Nephron (organoid): ENCODE data around the gene FGFR2.

Source experiments
- H3K27ac Mint-ChIP-seq, 3 experiments: 2 replicates each; pipeline ENCODE4 v1.8.0; 2020; ENCODE audit warnings: mixed read lengths in 3 of 3, mild to moderate bottlenecking in 2 of 3, moderate library complexity in 1 of 3
- H3K27me3 Mint-ChIP-seq: 2 replicates; pipeline ENCODE4 v1.8.0; 2021; ENCODE audit warnings: low read depth, mild to moderate bottlenecking, moderate library complexity, mixed read lengths
- H3K36me3 Mint-ChIP-seq: 2 replicates; pipeline ENCODE4 v1.8.0; 2020; ENCODE audit warnings: low read depth, mixed read lengths
- H3K4me1 Mint-ChIP-seq: 2 replicates; pipeline ENCODE4 v1.8.0; 2020; ENCODE audit warnings: mixed read lengths
- H3K4me3 Mint-ChIP-seq, 3 experiments: 2 replicates each; pipeline ENCODE4 v1.8.0; 2020; ENCODE audit warnings: mild to moderate bottlenecking in 3 of 3, mixed read lengths in 3 of 3, moderate library complexity in 2 of 3
- H3K9me3 Mint-ChIP-seq: 2 replicates; pipeline ENCODE4 v1.8.0; 2020; ENCODE audit warnings: mixed read lengths
- TF ChIP-seq, protein P1 (sequence below), 3 experiments: fragments of 200-600 bp; sonication (generic); IDR thresholded peaks; one replicate each; pipeline ENCODE4 v1.5.0; 2021; ENCODE audit warnings: antibody characterized with exemption in 3 of 3; ENCODE audit not compliant: unreplicated experiment in 3 of 3

Gene FGFR2

DNA sequence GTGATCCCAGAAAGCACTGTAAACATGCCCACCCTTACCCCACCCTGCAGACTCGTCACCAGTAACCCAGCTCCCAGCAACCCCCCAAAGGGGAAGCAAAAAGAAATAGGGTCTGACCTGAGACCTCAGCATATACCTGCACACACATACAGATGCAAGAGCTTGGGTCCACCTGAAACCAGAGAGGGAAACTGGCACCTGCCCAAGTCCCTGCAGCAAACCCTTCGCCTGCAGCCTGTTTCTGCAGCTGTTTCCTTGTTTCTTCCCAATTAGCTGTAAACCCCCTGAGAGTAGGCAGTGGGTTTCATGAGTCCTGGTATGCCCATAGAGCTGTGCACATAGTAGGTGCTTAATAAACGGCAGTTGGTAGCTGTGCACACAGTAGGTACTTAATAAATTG, 140.5 kb downstream of the FGFR2 start:
- H3K4me1 Mint-ChIP-seq = peaks cover 9% of the 10 kb centered on the region
- H3K27ac Mint-ChIP-seq = no peak overlapping the region
- peaks cover 39% of the 10 kb centered on the region for H3K27me3 Mint-ChIP-seq
- no peak overlapping the region for H3K4me3 Mint-ChIP-seq
- no peaks in the 10 kb centered on the region for H3K9me3 Mint-ChIP-seq
- TF ChIP-seq, protein P1, sequence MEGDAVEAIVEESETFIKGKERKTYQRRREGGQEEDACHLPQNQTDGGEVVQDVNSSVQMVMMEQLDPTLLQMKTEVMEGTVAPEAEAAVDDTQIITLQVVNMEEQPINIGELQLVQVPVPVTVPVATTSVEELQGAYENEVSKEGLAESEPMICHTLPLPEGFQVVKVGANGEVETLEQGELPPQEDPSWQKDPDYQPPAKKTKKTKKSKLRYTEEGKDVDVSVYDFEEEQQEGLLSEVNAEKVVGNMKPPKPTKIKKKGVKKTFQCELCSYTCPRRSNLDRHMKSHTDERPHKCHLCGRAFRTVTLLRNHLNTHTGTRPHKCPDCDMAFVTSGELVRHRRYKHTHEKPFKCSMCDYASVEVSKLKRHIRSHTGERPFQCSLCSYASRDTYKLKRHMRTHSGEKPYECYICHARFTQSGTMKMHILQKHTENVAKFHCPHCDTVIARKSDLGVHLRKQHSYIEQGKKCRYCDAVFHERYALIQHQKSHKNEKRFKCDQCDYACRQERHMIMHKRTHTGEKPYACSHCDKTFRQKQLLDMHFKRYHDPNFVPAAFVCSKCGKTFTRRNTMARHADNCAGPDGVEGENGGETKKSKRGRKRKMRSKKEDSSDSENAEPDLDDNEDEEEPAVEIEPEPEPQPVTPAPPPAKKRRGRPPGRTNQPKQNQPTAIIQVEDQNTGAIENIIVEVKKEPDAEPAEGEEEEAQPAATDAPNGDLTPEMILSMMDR (IDR thresholded peaks at IDR 0.05; ENCODE audit: unreplicated experiment in 3 of 3) = no peak
- H3K36me3 Mint-ChIP-seq = no peaks in the 10 kb centered on the region

DNA sequence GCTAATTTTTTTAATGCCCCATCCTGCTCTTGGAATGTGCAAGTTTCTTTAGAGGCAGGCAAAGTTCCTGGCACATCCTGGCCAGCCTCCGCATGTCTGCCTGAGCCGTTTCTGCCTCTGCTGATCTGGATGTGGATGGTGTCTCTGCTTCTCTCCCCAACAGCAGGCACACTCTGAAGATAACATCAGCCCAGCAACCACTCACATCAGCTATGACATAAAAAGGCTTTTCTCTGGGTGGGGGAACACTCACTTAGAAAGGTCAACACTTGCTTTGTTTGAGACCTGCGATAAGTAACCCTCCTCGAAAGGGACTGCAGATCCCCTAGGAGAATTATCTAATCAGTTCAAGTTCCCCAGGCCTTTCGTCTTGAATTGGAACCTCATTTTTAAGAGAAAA, 142.9 kb downstream of the FGFR2 start:
- peaks cover 9% of the 10 kb centered on the region for H3K4me1 Mint-ChIP-seq
- H3K36me3 Mint-ChIP-seq = no peaks in the 10 kb centered on the region
- H3K27ac Mint-ChIP-seq = peak overlapping the region; percentile 5 to 51 (median 38)
- H3K27me3 Mint-ChIP-seq = peaks cover 33% of the 10 kb centered on the region
- TF ChIP-seq, protein P1 (IDR thresholded peaks at IDR 0.05; ENCODE audit: unreplicated experiment in 3 of 3) = no peak
- H3K9me3 Mint-ChIP-seq = no peaks in the 10 kb centered on the region
- no peak overlapping the region for H3K4me3 Mint-ChIP-seq

DNA sequence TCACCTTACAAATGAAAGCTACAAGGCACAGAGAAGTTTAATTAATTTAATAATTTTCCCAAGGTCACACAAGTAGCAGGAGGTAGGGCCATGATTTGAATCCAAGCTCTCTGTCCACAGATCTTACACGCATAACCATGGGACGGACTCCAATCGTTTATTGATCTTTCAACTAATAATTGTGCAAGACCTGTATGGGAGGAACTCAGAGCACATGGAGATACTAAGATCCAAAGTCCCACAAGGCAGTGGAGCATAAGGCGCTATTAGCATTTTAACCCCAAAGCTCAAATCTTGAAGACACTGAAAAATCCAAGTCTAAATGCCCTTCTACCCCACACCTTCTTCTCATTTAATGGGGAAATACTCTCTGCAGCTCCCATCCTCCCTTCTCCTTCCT, 143.5 kb downstream of the FGFR2 start:
- TF ChIP-seq, protein P1 (IDR thresholded peaks at IDR 0.05; ENCODE audit: unreplicated experiment in 3 of 3) = no peak
- Mint-ChIP-seq H3K4me1 (peaks cover 9% of the 10 kb centered on the region), H3K27me3 (peaks cover 31% of the 10 kb centered on the region), H3K9me3 (no peaks in the 10 kb centered on the region), H3K36me3 (no peaks in the 10 kb centered on the region), H3K27ac (peak overlapping the region; percentile 5 to 51 (median 38)), H3K4me3 (no peak overlapping the region)

DNA sequence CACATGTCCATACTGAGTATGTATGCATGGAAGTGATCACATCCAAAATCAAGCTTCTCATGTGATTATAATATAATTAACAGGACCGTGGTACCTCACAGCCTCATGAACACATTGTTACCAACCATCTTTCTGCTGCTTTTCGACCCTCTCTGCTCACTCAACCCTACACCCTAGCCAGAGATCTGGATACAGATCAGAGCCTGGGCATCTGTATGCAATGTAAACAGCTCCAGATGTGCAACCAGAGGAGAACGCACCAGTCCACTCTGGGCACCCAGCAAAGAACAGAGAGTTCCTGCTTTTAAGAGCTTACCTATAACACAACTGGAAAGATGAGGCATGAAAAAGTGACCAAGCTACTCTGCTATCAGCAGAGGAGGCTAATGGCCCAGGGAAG, 145.1 kb downstream of the FGFR2 start:
- Mint-ChIP-seq H3K27ac (no peak overlapping the region), H3K4me3 (no peak overlapping the region), H3K36me3 (no peaks in the 10 kb centered on the region), H3K27me3 (peaks cover 30% of the 10 kb centered on the region), H3K9me3 (no peaks in the 10 kb centered on the region), H3K4me1 (peaks cover 18% of the 10 kb centered on the region)
- TF ChIP-seq, protein P1 (IDR thresholded peaks at IDR 0.05; ENCODE audit: unreplicated experiment in 3 of 3) = no peak

DNA sequence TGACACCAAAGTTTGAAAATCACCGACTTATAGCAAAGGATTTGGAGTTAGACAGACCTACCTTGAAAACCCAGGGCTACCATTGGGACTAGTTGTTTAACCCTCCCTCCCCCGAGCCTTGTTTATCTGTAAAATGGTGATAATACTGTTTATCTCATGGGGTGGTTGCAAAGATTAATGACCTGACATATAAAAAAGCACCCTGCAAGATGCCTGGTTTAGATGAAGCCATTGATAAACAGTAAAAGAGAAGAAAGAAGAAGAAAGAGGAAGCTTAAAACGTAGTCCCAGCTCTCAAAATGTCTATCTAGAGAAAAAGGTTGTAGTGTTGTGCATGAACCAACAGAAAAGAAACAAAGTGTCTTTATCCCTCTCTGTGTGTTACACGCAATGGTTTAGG, 145.7 kb downstream of the FGFR2 start:
- H3K27ac Mint-ChIP-seq = peak overlapping the region in 2 of 3 experiments; percentile 4 to 20
- H3K9me3 Mint-ChIP-seq = no peaks in the 10 kb centered on the region
- H3K36me3 Mint-ChIP-seq = no peaks in the 10 kb centered on the region
- peaks cover 30% of the 10 kb centered on the region for H3K27me3 Mint-ChIP-seq
- TF ChIP-seq, protein P1 (IDR thresholded peaks at IDR 0.05; ENCODE audit: unreplicated experiment in 3 of 3) = no peak
- H3K4me1 Mint-ChIP-seq = peaks cover 18% of the 10 kb centered on the region
- no peak overlapping the region for H3K4me3 Mint-ChIP-seq

DNA sequence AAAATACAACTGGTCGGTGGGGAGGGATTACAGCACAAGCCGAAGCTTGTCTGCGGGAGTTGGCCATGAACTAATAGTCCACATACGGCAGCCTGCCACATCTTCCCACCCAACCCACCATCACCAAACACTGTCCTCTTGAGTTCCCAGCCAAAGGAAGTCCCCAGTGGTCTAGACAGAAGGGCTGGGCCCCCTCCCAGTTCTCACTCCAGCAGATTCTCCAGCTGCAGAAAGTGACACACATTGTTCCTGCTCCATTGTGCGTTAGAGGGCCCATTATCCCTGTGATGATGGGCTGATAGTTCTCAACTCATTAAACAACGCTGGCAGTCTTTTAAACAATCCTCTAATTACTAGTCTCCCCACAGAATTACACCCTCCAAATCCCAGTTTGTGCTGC, 148.0 kb downstream of the FGFR2 start:
- Mint-ChIP-seq H3K9me3 (no peaks in the 10 kb centered on the region), H3K36me3 (no peaks in the 10 kb centered on the region), H3K27ac (peak overlapping the region; percentile 91 to 97 (median 96)), H3K4me3 (no peak overlapping the region), H3K4me1 (peaks cover 19% of the 10 kb centered on the region), H3K27me3 (peaks cover 24% of the 10 kb centered on the region)
- TF ChIP-seq, protein P1 (IDR thresholded peaks at IDR 0.05; ENCODE audit: unreplicated experiment in 3 of 3) = no peak
